ENCODE data around the gene DMAC2L.
"Not testable (repeated sequence)": the region's sequence is repeated elsewhere in the genome, so short reads cannot be mapped to it uniquely, and the experiment has no call there.

Gene DMAC2L, protein sequence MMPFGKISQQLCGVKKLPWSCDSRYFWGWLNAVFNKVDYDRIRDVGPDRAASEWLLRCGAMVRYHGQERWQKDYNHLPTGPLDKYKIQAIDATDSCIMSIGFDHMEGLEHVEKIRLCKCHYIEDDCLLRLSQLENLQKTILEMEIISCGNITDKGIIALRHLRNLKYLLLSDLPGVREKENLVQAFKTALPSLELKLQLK

DNA sequence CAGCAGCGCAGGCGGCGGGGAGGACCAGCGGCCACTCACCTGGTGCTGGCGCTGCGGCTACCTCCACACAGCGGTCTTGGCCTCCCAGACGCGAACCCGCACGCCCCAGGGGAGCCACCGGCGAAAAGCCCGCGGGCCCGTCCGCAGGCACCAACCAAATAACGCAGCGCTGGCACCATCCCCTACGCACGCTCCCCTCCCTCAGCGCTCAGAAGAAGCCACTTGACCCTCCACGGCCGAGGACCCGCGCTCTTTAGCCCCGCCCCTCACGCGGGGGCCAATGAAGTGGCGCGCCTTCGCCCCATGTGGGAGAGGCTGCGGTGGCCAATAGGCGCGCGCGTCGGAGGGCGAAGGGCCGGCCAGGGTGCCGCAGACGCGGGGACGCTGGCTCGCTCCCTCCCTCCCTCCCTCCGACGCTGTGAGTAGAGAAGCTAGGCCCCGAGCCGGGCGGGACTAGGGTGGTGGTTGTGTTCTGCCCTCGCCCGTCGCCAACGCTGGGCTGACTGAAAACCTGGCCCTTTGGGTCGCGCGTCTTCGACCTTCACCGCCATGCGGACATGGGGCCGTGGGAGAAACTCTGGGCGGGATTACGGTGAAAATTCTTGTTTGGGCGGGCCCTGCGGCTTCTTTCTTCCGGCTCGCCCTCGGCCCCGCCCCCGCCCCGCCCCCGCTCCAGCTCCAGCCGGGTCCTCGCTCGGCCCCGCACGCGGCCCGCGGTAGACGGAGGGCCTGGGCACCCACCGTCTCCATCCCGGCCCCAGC, at the start of gene DMAC2L, which contains the start of gene L2HGDH:
DMAC2L (plus strand) TSS at position 353 of the 762 bp plus-strand sequence. CDS start 9,164 bp downstream, outside the sequence.
L2HGDH (minus strand) TSS at position 258 of the 762 bp plus-strand sequence; CDS start at position 179, 79 bp downstream.
- peak; percentile 94 for DNase-seq

DNA sequence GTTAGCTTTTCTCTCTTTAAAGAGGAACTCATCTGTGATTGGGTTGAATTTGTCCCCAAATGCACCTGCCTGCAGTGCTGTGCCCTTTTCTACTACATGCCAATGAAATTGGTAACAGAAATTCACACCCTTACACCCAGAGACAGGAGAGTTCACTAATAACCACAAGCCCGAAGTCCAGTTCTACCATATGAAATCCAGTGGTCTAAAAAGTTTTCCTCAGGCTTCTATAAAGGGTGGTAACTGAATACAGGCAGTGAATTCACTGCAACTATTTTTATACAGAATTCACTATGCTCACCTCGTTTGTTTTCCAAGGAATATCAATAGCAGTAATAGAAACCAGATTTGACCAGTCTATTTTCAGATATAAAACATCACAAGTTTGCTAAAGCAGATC, 49.3 kb upstream of the DMAC2L start:
- DNase-seq: no peak

DNA sequence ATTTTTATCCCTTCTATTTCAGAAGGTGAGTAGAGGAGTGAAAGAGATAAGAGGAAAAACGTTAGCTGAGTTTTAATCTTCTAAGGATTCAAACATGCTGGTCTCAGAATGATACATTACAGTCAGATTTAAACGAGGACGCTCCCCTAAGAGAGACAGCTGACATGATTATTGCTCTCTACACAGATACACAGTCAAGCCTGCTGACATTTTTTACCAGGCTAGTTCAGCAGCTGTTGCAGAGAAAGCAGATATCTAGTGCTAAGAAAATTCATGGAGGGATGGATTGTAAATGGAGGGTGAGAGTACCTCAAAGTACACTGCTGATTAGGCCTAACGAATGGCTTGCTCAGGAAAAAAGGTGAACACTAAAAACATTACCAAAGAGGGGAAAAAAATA, 48.8 kb upstream of the DMAC2L start:
- DNase-seq: no peak

DNA sequence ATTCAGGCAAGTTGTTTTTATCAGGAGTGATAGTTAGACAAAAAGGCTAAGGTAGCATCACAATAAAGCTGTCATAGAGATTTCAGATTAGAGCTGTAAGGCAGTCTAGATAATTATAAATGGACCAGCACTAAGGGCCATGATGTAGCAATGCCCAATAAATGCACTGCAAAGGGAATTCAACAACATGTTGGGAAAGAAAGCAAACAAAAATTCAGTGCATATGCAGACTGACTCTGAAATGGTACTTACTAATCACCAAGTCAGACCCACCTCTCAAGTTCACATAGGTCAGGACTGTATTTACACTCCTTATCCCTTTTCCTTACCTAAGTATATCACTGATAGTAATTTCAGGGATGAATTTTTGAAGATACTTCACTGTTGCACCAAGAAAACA, 47.1 kb upstream of the DMAC2L start:
- no peak for DNase-seq

DNA sequence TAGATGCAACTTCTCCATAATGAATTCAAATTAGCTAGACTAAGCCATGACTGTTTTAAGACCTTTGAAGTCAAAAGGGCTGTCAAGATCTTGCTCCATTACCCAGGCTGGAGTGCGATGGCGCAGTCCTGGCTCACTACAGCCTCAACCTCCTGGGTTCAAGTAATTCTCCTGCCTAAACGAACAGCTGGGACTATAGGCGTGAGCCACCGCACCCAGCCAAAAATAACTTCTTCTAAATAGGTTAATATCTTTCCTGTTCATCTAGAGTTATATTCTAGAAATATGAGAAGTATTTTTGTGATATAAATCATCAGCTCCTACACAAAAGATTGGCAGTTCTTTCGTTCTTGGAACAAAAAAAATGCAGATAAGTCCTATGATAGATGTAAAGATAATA, 41.2 kb upstream of the DMAC2L start:
- no peak for DNase-seq

DNA sequence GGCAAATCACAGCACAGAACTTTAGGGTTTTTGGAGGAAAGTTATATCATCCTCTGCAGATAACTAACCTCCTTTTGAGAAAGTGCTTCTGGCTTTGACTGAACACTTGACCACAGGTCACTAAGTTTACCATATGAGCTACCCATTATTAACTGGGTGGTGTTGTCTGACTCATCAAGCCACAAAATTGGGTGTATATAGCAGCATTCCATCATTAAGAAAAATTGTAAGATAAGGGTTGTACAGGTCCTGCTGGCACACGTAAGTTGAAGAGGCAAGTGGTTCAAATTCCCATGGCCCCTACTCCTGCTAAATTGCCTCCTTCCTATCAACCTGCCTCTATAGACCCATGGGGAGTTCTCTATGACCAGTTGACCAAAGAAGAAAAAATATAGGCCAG, 39.6 kb upstream of the DMAC2L start:
- no peak for DNase-seq

DNA sequence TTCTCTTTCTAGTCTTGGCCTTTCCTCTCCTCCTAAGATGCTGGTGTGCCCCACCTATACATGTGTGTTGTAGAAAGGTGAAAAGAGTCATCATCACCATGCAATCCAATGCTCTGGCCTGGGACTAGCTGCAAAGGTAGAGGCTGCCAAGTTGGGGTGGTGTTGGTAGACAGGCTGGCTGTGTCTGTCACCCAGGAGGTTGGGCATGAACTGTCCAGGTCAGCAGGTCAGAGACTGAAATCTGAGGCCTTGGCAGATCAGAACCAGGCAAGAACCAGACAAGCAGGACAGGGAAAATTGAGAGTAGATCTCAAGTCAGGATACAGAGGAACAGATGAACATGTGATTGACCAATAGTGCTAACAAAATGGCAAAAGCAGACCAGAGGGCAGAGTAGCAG, 26.3 kb upstream of the DMAC2L start:
- DNase-seq: no peak

DNA sequence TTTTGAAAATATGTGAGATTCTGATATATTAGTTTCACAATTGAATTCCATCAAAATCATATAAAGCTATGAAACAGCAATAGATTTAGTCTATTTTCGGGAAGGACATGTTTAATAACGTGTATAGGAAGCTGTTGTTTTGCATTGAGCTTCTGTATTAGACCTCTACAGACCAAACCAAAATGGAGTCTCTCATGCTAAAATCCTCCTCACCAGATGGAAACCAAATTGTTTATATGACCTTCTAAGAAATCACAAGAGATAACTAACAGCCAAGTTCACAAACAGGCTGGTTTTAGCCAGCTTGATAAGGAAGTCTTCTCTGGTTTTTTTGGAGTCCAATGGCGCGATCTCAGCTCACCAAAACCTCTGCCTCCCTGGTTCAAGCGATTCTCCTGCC, 24.0 kb upstream of the DMAC2L start:
- DNase-seq: no peak

DNA sequence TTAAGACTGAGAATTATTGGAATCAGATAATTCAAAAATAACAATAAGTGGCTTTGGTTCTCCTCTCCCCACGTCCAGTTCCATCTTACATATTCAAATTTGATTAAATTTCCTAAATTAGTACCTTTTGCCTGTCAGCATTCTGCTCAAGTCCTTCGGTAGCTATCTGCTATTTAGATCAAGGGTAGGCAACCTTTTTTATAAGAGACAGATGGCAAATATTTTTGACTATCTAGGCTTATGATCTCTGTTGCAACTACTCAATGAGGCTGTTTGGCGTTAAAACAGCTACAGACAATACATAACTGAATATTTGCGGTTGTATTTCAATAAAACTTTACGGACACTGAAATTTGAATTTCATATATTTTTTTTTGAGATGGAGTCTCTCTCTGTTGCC, 21.8 kb upstream of the DMAC2L start:
- no peak for DNase-seq

DNA sequence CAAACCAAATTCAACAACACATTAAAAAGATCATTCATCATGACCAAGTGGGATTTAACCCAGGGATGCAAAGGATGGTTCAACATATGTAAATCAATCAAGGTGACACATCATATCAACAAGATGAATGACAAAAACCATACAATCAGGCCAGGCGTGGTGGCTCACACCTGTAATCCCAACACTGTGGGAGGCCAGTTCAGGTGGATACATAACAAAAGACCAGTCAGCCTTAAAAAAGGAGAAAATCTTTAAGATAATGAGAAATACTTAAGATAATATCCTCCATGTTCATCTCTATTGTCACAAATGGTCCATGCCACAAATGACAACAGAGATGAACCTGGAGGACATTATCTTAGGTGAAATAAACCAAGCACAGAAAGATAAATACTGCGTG, 12.5 kb upstream of the DMAC2L start:
- DNase-seq: no peak

DNA sequence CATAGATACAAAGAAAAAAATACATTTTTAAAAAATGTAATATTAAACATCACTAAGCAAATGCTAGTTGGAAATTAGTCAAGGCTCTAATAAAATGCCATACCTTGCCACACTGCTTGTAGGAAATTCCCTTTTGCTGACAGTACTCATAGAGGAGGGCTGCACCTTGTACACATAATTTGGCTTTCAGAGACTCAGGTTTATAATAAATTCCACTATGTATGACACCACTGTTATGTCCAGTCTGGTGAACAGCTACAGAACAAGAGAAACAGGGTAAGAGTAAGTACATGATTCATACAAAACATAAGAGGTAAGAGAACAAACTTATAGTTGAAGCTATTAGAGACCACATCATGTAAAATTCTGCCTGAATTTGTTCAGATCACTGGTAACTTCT, 10.2 kb upstream of the DMAC2L start:
- no peak for DNase-seq

DNA sequence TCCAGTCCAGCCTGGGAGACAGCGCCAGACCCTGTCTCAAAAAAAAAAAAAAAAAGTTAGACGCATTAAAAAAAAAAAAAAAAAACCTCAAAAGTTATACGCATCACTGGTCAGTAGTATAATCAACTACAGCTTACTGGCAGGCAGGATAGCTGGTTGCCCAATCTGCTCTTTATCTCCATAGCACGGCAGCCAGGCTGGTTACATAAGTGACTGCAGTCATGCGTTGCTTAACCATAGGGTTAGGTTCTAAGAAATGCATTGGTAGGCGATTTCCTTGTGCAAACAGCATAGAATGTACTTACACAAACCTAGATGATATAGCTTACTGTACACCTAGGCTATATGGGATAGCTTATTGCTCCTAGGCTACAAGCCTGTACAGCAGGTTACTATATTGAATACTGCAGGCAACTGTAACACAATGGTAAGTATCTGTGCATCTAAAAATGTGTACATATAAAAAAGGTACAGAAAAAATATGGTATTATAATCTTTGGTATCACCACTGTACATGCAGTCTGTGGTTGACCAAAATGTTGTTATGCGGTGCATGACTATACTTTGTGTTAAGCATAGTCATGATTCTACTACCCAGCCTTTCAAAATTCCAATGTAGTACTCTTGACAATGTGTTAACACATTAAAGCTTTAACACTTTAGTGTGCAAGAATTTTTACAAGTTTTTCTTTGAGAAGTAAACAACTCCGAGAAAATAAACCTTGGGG, 8.2 kb upstream of the DMAC2L start:
- peak; percentile 25 for DNase-seq

DNA sequence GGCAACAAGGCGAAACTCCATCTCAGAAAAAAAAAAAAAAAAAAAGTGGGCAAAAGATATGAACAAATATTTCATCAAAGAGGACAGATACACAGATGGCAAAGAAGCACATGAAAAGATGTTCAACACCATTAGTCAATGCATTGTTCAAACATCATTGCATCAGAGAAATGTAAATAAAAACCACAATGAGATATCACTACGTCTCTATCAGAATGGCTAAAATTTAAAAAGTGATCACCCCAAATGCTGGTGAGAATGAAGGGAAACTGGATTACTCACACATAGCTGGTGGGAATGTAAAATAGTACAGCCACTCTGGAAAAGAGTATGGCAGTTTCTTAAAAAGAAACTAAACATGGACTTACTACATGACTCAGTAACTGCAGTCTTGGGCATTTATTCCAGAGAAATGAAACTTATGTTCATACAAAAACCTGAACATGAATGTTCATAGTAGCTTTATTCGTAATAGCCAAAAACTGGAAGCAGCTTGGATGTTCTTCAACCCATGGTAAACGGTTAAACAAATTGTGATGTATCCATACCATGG, 3.7 kb upstream of the DMAC2L start:
- DNase-seq: no peak

DNA sequence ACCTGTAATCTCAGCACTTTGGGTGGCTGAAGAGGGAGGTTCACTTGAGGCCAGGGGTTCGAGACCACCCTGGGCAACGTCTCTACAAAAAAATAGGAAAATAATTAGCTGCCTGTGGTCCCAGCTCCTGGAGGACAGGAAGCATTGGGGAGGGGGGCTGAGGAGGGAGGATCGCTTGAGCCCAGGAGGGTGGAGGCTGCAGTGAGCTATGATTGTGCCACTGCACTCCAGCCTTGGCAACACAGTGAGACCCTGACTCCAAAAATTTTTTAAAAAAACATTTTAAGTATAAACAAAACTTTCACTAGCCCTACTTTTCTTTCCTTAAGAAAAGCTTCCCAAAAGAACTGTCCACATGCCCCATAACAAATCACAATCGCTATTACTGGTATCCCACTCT, 1.7 kb upstream of the DMAC2L start:
- DNase-seq: no peak

DNA sequence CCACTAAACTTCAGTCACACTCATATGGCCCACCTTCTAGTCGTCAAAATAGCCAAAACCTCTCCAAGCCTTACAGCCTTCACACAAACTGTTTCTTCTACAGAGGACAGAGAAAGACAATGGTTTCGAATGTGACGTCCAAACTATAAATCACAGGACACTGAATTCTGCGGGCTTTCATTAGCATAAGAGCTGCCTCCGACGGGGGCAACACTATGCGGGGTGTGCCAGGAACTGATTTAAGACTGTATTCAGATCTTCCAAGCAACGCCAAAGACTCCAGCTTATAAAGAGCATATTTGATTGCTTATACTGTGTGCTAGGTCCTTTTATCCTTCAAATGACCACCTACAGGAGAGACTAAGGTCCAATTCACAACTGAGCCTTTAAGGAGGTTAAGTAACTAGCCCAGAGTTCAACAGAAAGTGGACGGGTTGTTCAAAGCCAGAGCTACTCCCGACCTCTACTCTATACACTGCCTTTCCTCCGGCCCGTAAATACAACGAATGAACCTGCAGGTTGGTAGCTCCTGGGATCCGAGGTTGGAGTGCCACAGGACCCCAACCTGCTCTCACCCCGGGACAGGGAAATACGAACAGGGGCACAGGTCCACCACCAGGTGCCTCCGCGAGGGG, 670 bp upstream of the DMAC2L start:
- DNase-seq: peak; percentile 47

DNA sequence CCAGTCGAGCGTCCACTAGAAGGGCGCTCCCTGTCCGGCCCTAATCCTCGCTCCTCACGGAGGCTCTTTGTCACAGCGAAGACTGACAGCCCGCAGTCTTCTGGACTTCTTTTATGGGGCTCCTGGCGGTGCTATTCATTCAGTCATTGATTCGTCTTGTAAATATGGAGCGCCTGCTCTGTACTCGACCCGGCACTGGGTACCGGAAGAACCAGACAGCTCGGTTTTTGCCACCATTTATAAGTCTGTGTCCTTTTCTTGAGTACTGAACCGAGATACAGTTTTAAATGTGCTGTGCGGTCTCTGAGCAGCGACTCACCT, 570 bp downstream of the DMAC2L start:
- peak; percentile 50 for DNase-seq

DNA sequence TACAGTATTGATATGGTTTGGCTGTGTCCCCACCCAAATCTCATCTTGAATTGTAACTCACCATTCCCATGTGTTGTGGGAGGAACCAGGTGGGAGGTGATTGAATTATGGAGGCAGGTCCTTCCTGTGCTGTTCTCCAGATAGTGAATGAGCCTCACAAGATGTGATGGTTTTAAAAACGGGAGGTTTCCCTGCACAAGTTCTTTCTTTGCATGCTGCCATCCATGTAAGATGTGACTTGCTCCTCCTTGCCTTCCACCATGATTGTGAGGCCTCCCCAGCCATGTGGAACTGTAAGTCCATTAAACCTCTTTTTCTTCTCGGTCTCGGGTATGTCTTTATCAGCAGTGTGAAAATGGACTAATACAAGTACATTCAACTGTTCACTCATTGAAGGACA, 2.0 kb downstream of the DMAC2L start:
- DNase-seq: not testable (repeated sequence)

DNA sequence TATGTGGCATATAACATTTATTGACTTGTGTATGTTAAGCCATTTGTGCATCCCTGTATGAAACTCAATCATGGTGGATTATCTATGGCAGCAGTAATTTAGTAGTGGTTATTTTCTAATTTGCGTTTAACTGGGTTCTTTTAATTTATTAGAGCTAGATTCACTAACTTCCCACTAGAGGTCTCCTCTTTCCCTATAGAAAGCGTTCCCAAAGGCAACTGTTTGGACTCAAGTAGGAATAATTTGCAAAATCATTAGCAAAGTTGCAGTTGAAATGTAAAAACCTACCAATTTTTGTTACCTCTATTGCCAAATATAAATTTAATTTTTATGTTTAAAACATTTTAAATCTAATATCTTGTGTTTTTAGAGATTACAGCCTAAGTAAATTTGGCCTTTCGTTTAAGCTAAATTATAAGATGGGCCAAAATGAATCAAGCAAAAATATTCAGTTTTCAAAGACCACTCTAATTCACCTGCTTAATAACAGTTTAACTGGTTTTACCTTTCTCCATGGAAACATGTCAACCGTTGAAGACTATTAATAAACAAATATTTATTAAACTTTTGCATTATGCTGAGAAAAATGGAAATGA, 6.0 kb downstream of the DMAC2L start:
- peak; percentile 31 for DNase-seq

DNA sequence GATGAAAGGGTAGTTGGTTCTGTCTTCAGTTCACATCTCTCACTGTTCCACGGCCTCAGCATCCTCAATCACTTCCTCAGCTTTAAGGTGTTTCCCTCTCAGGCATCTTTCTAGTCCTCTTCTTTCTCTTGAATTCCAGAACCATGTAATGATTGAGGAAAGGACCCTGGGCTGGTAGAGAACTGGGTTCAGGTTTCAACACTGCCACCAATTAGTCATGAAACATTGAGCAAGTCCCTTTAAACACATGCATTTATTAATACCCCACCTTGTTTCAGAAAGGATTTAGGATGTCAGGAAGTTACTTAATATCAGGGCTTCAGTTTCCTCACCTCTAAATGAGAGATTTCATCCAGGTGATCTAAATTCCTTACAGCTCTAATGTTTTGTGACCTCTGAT, 7.2 kb downstream of the DMAC2L start:
- DNase-seq: no peak

DNA sequence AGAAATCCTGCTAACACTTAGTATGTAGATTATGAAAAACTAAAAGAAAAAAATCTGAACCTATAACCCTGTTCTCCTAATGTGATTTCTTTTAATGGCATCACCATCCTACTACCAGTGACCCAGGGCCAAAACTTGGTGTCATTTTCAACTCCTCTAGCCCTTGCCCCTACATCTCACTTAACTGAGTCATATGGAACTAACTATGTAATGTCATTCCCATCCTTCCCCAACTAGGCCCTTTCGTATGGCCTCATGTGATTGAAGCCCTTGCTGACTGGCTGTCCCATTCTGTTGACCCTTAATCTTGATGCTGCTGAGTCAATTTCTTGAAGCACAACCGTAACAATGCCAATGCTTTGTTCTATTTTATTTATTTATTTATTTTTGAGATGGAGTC, 7.6 kb downstream of the DMAC2L start:
- DNase-seq: no peak

DNA sequence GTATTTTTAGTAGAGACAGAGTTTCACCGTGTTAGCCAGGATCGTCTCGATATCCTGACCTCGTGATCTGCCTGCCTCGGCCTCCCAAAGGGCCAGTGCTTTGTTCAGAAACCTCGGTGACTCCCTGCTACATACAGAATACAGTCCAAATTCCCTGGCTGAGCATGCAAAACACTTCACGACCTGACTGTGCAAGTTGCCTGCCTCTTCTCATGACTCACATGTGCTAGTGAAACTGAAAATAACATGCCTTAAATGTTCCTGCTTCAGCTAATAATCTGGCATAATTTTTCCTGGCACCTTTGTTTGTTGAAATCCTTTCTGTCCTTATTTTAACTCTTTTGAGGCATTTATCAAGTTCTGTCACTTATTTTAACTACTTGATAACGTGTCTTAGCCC, 8.2 kb downstream of the DMAC2L start:
- DNase-seq: no peak

DNA sequence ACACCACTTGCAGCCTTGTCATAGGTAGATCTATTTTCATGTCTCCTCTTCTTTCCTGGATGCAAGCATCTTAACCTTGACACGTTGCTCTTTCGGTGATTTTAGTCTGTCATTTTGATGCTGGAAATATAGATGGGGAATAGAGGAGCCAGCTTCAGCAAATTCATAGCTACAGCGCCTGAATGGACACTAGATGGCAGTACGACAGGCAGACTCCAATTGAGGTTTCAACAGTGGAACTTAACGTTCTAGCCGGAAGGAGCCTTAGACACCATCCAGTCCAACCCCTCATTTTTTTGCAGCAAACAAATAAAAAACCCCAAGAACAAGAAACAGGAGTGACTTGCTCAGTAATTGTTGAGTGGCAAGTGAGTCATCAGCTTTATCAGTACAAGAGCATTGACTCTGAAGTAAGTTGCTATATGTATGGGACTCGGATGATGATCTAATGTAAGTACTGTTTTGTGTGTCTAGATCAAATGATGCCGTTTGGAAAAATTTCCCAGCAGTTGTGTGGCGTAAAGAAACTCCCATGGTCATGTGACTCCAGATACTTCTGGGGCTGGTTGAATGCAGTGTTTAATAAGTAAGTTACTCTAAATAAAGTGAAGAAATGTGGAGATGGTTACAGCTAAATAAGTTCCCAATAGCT, 9.0 kb downstream of the DMAC2L start:
- DNase-seq: peak; percentile 91

Data from kidney glomerular epithelial cell (primary cell).